Measurements from ENCODE around the gene ABCD1.

Gene ABCD1

DNA sequence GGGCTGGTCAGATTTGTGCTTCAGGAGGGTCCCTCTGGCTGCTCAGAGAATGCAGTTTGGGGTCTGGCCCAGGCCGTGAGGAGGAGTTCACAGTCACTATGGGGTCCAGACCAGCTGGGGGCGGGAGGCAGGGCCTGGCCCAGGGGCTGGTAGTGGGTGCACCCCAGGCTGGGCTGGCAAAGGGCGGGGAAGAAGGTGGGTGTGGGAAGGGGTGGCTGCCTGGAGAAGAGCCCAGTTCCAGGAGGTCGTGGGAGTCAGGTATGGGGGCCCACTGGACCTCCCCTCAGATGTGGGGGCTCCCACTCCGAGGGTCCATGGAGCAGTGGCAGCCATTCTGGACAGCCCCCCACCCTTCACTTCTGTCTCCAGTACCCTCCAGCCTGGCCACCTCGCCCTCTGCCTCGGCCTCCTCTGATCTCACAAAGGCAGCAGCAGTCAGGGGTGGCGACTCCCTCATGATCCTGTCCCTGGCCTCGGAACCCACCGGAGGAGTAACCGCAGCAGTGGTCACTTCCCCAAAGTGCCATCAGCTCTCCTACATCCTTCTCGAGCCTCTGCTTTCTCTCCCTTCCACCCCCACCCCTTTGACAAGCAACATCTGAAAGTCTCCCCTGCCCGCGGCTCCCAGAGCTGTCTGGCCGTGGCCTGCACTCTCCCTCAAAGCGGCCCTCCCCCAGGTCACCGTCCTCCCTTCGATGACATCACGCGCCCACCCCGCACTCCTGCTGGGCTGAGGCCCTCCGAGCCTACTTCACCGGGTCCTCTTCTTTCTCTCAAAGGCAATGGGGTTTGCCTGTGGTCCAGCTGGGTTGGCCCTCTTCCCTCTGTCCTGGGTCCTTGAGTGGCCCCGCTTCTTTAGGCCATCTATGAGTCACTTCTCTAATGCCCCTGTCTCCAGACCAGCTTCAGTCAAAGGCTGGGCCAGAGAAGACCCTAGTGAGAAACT lies 38.6 kb upstream of the ABCD1 start (continued):
- TF ChIP-seq, protein P1, sequence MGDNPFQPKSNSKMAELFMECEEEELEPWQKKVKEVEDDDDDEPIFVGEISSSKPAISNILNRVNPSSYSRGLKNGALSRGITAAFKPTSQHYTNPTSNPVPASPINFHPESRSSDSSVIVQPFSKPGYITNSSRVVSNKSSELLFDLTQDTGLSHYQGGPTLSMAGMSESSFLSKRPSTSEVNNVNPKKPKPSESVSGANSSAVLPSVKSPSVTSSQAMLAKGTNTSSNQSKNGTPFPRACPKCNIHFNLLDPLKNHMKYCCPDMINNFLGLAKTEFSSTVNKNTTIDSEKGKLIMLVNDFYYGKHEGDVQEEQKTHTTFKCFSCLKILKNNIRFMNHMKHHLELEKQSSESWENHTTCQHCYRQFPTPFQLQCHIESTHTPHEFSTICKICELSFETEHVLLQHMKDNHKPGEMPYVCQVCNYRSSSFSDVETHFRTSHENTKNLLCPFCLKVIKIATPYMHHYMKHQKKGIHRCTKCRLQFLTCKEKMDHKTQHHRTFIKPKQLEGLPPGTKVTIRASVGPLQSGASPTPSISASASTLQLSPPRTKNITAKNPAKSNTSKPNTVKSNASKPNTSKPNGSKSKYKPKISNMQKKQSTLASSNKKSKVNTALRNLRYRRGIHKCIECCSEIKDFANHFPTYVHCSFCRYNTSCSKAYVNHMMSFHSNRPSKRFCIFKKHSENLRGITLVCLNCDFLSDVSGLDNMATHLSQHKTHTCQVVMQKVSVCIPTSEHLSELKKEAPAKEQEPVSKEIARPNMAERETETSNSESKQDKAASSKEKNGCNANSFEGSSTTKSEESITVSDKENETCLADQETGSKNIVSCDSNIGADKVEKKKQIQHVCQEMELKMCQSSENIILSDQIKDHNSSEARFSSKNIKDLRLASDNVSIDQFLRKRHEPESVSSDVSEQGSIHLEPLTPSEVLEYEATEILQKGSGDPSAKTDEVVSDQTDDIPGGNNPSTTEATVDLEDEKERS (tag by site-specific recombination; IDR thresholded peaks at IDR 0.05), result no peak
- TF ChIP-seq ZNF530 (tag by site-specific recombination; IDR thresholded peaks at IDR 0.05; ENCODE audit: low read depth), result no peak
- TF ChIP-seq ZNF155 (tag by site-specific recombination; IDR thresholded peaks at IDR 0.05), result no peak
- TF ChIP-seq ZFHX2 (tag by site-specific recombination; conservative IDR thresholded peaks at IDR 0.05), result peak; percentile 93
- no peak for TF ChIP-seq OVOL3 (tag by site-specific recombination; IDR thresholded peaks at IDR 0.05)
- TF ChIP-seq RBAK (tag by site-specific recombination; IDR thresholded peaks at IDR 0.05), result no peak
- TF ChIP-seq GLIS2 (tag by site-specific recombination; IDR thresholded peaks at IDR 0.05), result 0 out of 2 replicates have a peak, but pooled peaks have one; percentile 15
- TF ChIP-seq ZNF426 (tag by site-specific recombination; IDR thresholded peaks at IDR 0.05), result no peak
- no peak for TF ChIP-seq ZNF404 (tag by site-specific recombination; IDR thresholded peaks at IDR 0.05)
- TF ChIP-seq ZNF132 (tag by site-specific recombination; IDR thresholded peaks at IDR 0.05; ENCODE audit: borderline replicate concordance), result no peak
- TF ChIP-seq KLF1 (tag by site-specific recombination; IDR thresholded peaks at IDR 0.05), result peak; percentile 65
- TF ChIP-seq, protein P2, sequence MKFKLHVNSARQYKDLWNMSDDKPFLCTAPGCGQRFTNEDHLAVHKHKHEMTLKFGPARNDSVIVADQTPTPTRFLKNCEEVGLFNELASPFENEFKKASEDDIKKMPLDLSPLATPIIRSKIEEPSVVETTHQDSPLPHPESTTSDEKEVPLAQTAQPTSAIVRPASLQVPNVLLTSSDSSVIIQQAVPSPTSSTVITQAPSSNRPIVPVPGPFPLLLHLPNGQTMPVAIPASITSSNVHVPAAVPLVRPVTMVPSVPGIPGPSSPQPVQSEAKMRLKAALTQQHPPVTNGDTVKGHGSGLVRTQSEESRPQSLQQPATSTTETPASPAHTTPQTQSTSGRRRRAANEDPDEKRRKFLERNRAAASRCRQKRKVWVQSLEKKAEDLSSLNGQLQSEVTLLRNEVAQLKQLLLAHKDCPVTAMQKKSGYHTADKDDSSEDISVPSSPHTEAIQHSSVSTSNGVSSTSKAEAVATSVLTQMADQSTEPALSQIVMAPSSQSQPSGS (tag by site-specific recombination; IDR thresholded peaks at IDR 0.05; ENCODE audit: low read depth), result no peak

DNA sequence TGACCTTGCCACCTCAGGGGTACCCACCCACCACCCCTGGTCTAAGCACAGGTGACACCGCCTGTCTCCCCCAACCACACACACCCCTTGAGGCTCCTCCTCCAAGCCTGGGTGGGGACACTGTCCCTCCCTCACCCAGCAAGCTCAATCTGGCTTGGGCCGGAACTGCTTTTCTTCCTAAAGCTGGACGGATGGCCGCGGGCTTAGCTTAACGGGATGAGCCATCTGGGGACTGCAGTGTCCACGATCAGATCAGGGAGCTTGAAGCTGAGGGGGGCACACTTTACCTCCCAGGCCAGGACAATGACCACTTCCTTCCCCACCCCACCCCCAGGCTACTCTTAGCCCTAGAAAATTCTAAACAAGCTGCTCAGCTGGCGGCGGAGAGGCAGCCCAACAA lies 37.9 kb upstream of the ABCD1 start:
- Histone ChIP-seq H3K36me3 (ENCODE audit: control insufficient read depth in 2 of 2, insufficient read depth in 1 of 2, low read length in 2 of 2) (peaks cover 0 to 23% of the 10 kb centered on the region in 2 experiments; a peak in 1 of 3 replicates), H3K9me3 (ENCODE audit: control insufficient read depth, insufficient read depth, low read depth, low read length) (no peaks in the 10 kb centered on the region), H3K4me3 (ENCODE audit: low read depth, low read length) (no peak overlapping the region), H3K4me1 (ENCODE audit: control insufficient read depth, insufficient read depth, low read length) (no peaks in the 10 kb centered on the region), H3K27ac (ENCODE audit: extremely low read depth, low read depth, low read length) (no peak overlapping the region)
- POLR2A ChIA-PET, result interaction anchor here (0.6 kb wide), 1 partner anchor 18 kb away, joined by 3 read pairs; no protein-coding TSS in a partner anchor
- TF ChIP-seq KLF1 (tag by site-specific recombination; IDR thresholded peaks at IDR 0.05), result peak; percentile 52; the same call in 1 of the 2 replicates
- TF ChIP-seq, protein P3, sequence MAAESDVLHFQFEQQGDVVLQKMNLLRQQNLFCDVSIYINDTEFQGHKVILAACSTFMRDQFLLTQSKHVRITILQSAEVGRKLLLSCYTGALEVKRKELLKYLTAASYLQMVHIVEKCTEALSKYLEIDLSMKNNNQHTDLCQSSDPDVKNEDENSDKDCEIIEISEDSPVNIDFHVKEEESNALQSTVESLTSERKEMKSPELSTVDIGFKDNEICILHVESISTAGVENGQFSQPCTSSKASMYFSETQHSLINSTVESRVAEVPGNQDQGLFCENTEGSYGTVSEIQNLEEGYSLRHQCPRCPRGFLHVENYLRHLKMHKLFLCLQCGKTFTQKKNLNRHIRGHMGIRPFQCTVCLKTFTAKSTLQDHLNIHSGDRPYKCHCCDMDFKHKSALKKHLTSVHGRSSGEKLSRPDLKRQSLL (tag by site-specific recombination; IDR thresholded peaks at IDR 0.05), result no peak
- TF ChIP-seq GLIS1 (tag by site-specific recombination; IDR thresholded peaks at IDR 0.05), result 0 out of 2 replicates have a peak, but pooled peaks have one; percentile 19
- CTCF ChIA-PET, result interaction anchor here (0.6 to 3.0 kb wide), 3 partner anchors 18 to 62 kb away, joined by 3 to 15 read pairs (median 3); no protein-coding TSS in a partner anchor

All from HEK293 (cell line).